Progenitor cell of endocrine pancreas (in vitro differentiated cells): ENCODE results near the gene HSPBP1. TPM values are rescaled to one million over a fixed set of nuclear protein-coding genes. Genes with fewer than 3 reads are reported as not detected.
A peak's percentile ranks its signal among the peaks of the same experiment; 100 is the strongest.

Experiments used
- DNase-seq: peaks from one replicate; pipeline ENCODE4 v3.0.0; 2021; ENCODE audit warnings: low spot score; ENCODE audit not compliant: unreplicated experiment
- H3K27ac Mint-ChIP-seq: 2 replicates; pipeline ENCODE4 v1.8.0; 2021; ENCODE audit warnings: mild to moderate bottlenecking, moderate library complexity, mixed read lengths
- H3K27me3 Mint-ChIP-seq: 2 replicates; pipeline ENCODE4 v1.8.0; 2021; ENCODE audit warnings: mixed read lengths
- H3K36me3 Mint-ChIP-seq: 2 replicates; pipeline ENCODE4 v1.8.0; 2022; ENCODE audit warnings: mixed read lengths; ENCODE audit not compliant: insufficient read depth
- H3K4me1 Mint-ChIP-seq: 2 replicates; pipeline ENCODE4 v1.8.0; 2021; ENCODE audit warnings: low read depth, mixed read lengths
- H3K4me3 Mint-ChIP-seq: 2 replicates; pipeline ENCODE4 v1.8.0; 2021; ENCODE audit warnings: low read depth, mild to moderate bottlenecking, moderate library complexity, mixed read lengths
- H3K9me3 Mint-ChIP-seq: 2 replicates; pipeline ENCODE4 v1.8.0; 2021; ENCODE audit warnings: low read depth, mixed read lengths
- total RNA-seq: library from RNA; stranded (reverse); gene quantifications from 2 replicates; pipeline ENCODE4 v1.2.1, GENCODE V29; 2021
- TF ChIP-seq, protein P1 (sequence below): fragments of 200-600 bp; sonication (generic); IDR thresholded peaks from one replicate; pipeline ENCODE4 v1.5.0; 2021; ENCODE audit warnings: antibody characterized with exemption, mild to moderate bottlenecking; ENCODE audit not compliant: unreplicated experiment

HSPBP1 gene
- total RNA-seq, 1 donor from 2014 or later: 46.1 TPM

DNA sequence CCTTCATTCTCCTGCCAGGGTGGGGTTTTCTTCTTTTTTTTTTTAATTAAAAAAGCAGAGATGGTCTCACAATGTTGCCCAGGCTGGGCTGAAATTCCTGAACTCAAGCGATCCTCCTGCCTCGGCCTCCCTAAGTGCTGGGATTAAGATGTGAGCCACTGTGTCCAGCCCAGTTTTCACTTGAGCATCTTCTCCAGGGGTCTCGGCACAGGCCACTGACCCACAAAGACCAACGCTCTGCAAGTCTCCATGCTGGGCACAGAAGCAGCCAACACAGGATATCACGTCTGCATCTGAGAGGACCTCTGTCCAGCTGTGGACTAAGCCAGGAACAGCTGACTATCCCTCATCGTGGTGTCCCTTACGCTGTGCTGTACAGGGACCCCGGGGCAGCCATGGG is 41.9 kb downstream of the HSPBP1 start:
- no peak for DNase-seq
- TF ChIP-seq, protein P1, sequence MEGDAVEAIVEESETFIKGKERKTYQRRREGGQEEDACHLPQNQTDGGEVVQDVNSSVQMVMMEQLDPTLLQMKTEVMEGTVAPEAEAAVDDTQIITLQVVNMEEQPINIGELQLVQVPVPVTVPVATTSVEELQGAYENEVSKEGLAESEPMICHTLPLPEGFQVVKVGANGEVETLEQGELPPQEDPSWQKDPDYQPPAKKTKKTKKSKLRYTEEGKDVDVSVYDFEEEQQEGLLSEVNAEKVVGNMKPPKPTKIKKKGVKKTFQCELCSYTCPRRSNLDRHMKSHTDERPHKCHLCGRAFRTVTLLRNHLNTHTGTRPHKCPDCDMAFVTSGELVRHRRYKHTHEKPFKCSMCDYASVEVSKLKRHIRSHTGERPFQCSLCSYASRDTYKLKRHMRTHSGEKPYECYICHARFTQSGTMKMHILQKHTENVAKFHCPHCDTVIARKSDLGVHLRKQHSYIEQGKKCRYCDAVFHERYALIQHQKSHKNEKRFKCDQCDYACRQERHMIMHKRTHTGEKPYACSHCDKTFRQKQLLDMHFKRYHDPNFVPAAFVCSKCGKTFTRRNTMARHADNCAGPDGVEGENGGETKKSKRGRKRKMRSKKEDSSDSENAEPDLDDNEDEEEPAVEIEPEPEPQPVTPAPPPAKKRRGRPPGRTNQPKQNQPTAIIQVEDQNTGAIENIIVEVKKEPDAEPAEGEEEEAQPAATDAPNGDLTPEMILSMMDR: no peak
- peaks cover 29% of the 10 kb centered on the region for H3K36me3 Mint-ChIP-seq
- no peaks in the 10 kb centered on the region for H3K4me1 Mint-ChIP-seq
- no peak overlapping the region for H3K4me3 Mint-ChIP-seq
- no peaks in the 10 kb centered on the region for H3K9me3 Mint-ChIP-seq
- H3K27ac Mint-ChIP-seq: no peak overlapping the region
- H3K27me3 Mint-ChIP-seq: no peaks in the 10 kb centered on the region

DNA sequence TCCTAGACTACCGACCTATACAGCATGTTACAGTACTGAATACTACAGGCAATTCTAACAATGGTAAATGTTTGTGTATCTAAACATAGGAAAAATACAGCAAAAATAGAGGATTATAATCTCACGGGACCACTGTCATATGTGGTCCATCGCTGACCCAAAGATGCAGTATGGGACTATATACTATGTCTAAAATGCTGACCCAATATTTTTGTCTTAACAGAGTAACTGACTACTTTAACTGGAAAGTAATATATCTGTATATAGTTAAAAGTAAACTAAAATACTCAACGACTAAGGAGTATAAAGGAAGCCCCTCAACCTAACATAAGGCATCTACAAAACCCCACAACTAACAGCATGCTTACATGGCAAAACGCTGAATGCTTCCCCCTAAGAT is 46.9 kb downstream of the HSPBP1 start:
- Mint-ChIP-seq H3K36me3 (peaks cover 23% of the 10 kb centered on the region), H3K4me3 (no peak overlapping the region), H3K9me3 (no peaks in the 10 kb centered on the region), H3K27ac (peak overlapping the region; percentile 56), H3K27me3 (no peaks in the 10 kb centered on the region), H3K4me1 (peaks cover 10% of the 10 kb centered on the region)
- no peak for DNase-seq
- TF ChIP-seq, protein P1: no peak

DNA sequence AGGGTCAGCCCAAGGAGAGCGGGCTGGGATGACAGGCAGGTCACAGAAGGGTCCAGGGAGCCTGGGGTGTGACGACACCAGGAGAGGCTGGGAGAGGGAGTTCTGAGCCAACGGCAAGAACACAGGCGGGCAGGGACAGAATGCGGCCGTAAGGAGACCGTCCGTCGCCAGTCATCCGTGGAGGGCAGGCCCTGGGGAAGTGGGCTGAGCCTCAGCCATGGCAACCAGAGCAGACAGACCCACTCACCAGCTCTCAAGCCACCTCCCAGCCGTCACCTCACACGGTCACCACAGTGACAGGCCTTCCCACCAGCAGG is 47.7 kb downstream of the HSPBP1 start:
- TF ChIP-seq, protein P1: no peak
- Mint-ChIP-seq H3K27me3 (no peaks in the 10 kb centered on the region), H3K4me3 (no peak overlapping the region), H3K9me3 (no peaks in the 10 kb centered on the region), H3K4me1 (peaks cover 14% of the 10 kb centered on the region), H3K27ac (no peak overlapping the region), H3K36me3 (peaks cover 20% of the 10 kb centered on the region)
- no peak for DNase-seq

DNA sequence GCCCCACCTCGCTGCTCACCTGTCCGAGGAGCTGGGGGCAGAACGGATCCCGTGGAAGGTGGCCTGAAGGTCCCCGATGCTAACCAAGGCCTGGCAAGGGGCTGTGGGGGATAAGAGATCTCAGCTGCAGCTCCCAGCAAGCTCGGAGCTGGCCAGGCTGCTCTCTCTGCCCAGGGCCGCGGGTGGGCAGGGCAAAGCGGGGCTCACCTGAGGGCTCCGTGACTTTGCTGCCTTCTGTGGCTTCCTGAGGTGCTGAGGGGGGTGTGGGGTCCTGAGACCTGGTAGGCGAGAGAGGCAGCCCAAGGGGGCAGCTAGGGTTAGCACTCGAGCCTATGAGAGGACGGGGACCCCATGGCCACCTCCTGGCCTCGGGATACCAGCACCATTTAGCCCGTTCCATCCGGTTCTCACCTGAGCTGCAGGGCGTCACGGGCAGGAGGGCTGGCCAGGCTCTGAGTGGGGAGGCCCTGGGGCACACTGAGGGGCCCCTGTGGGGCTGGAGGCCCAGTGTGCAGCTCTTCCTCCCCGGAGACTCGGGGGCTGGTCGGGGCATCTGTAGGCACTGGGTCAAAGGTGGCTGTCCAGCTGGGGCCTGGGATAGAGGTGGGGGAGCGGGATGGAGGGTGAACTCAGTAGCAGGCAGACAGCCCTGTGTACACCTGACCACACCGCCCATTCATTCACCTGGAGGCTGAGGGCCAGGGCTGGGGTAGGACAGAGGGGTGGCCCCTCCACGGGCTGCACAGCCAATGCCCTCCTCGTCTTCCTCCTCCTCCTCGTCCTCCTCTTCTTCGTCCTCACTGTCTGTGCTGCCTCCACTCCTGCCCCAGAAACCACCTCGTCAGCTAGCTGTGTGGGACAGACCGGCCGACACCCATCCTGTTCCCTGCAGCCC is 48.3 kb downstream of the HSPBP1 start:
- Mint-ChIP-seq H3K36me3 (peaks cover 16% of the 10 kb centered on the region), H3K27me3 (no peaks in the 10 kb centered on the region), H3K9me3 (no peaks in the 10 kb centered on the region), H3K27ac (no peak overlapping the region), H3K4me1 (peaks cover 14% of the 10 kb centered on the region), H3K4me3 (no peak overlapping the region)
- TF ChIP-seq, protein P1: no peak
- DNase-seq: no peak

DNA sequence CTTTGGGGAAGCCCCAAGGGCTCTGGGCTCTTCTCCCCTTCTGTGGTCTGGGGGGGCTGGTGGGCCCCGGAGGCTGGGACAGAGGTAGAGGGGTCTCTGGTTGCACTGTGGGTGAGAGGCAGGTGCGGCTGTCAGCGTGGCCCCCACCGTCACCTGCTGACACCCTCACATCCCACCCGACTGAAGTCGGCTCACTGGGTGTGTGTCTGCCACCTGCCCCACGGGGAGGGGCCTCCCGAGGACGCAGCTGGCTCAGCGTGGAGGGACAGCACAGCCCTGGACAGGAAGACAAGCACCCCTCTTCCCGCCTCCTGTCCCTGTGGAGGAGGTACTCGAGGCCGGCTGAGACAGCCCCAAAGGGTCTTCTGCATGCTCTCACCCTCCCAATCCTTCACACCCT is 49.1 kb downstream of the HSPBP1 start:
- DNase-seq: no peak
- Mint-ChIP-seq H3K4me1 (peaks cover 14% of the 10 kb centered on the region), H3K36me3 (peaks cover 13% of the 10 kb centered on the region), H3K27ac (no peak overlapping the region), H3K27me3 (no peaks in the 10 kb centered on the region), H3K9me3 (no peaks in the 10 kb centered on the region), H3K4me3 (no peak overlapping the region)
- TF ChIP-seq, protein P1: no peak
